HG02885 (cell line): ENCODE data around the gene KYNU.
"Not testable (repeated sequence)": the region's sequence is repeated elsewhere in the genome, so short reads cannot be mapped to it uniquely, and the experiment has no call there.

Source experiments
- ATAC-seq: cut with Tn5 transposase; IDR thresholded peaks from one replicate; pipeline ENCODE4 v1.9.1; 2021; ENCODE audit warnings: mild to moderate bottlenecking; ENCODE audit not compliant: unreplicated experiment, poor library complexity

KYNU gene

GRCh38 chr2:142870526-142870925, 6.9 kb upstream of the KYNU start:
- no peak for ATAC-seq

GRCh38 chr2:142871396-142871795, 6.1 kb upstream of the KYNU start:
- no peak for ATAC-seq

GRCh38 chr2:142872882-142873724, 4.4 kb upstream of the KYNU start:
- ATAC-seq = no peak

- ATAC-seq = peak; percentile 31
Measured at GRCh38 chr2:142873831-142874287, 3.6 kb upstream of the KYNU start.

- ATAC-seq = no peak
Measured at GRCh38 chr2:142874293-142874814, 3.1 kb upstream of the KYNU start.

GRCh38 chr2:142875010-142875409, 2.5 kb upstream of the KYNU start:
- ATAC-seq = no peak

GRCh38 chr2:142875652-142876051, 1.8 kb upstream of the KYNU start:
- ATAC-seq = no peak

GRCh38 chr2:142876423-142876822, 1.0 kb upstream of the KYNU start:
- ATAC-seq = no peak

- ATAC-seq = peak; percentile 40
Measured at GRCh38 chr2:142878031-142878678, 691 bp downstream of the KYNU start.

GRCh38 chr2:142879151-142879550, 1.7 kb downstream of the KYNU start:
- ATAC-seq = no peak

GRCh38 chr2:142880279-142880678, 2.8 kb downstream of the KYNU start:
- ATAC-seq = no peak

GRCh38 chr2:142881619-142882018, 4.2 kb downstream of the KYNU start:
- no peak for ATAC-seq

- ATAC-seq = not testable (repeated sequence)
Measured at GRCh38 chr2:142882500-142882899, 5.0 kb downstream of the KYNU start.

- ATAC-seq = peak; percentile 40
Measured at GRCh38 chr2:142883526-142883925, 6.1 kb downstream of the KYNU start.

GRCh38 chr2:142885543-142885942, 8.1 kb downstream of the KYNU start:
- ATAC-seq = no peak

GRCh38 chr2:142892715-142893114, 15.3 kb downstream of the KYNU start:
- peak; percentile 99 for ATAC-seq

- ATAC-seq = no peak
Measured at GRCh38 chr2:142893241-142893640, 15.8 kb downstream of the KYNU start.

- ATAC-seq = no peak
Measured at GRCh38 chr2:142897807-142898206, 20.3 kb downstream of the KYNU start.

- ATAC-seq = not testable (repeated sequence)
Measured at GRCh38 chr2:142900327-142900726, 22.9 kb downstream of the KYNU start.

- ATAC-seq = no peak
Measured at GRCh38 chr2:142901780-142902179, 24.3 kb downstream of the KYNU start.

GRCh38 chr2:142903726-142904125, 26.3 kb downstream of the KYNU start:
- ATAC-seq = not testable (repeated sequence)
